ENCODE data around the gene MAST2. TPM values are rescaled to one million over a fixed set of nuclear protein-coding genes. Genes with fewer than 3 reads are reported as not detected.

MAST2 gene
- total and polyA plus RNA-seq, 2 donors (not counting 3 experiments of a cell fraction or from before 2014, with no cell fraction given): 25.0 to 41.2 TPM

DNA sequence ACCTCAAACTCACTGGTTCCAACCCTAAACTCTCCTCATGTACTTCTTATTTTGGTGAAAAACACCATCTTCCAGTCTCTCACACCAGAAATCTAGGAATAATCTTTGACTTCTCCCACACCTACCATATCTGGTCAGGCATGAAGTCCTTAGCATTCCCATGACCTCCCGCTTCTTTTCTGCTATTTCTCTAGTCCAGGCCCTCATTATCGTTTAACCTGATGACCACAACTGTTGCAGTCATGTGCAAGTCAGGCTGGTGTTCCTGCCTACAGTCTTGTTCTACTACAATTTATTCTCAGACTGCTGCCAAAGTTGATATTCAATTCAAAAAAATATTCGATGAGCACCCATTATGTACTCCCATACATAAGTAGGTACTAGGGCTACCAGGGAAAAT is 257.7 kb downstream of the MAST2 start:
- no peaks in the 10 kb centered on the region for H4K20me1 ChIP-seq (replicated peaks; ENCODE audit: control insufficient read depth, extremely low read depth, insufficient read depth, low read length)
- no peaks in the 10 kb centered on the region for H3K9me3 ChIP-seq (replicated peaks; ENCODE audit: control insufficient read depth, insufficient read depth, low read length)
- intact Hi-C loops (cut with micrococcal nuclease): no loop called here
- H3K27me3 ChIP-seq (ENCODE audit: control insufficient read depth in 2 of 2, insufficient read depth in 2 of 2, low read length in 2 of 2): no peaks in the 10 kb centered on the region
- DNase-seq (ENCODE audit: low read depth, low spot score) (no peak), FAIRE-seq (no peak)
- no peak overlapping the region for H2AFZ ChIP-seq (ENCODE audit: low read depth, low read length)
- H3K27ac ChIP-seq (ENCODE audit: insufficient read depth, low read depth, low read length): no peak overlapping the region
- ChIA-PET CTCF (no interaction called here), POLR2A (no interaction called here)
- H3K4me1 ChIP-seq (ENCODE audit: control insufficient read depth, extremely low read depth, insufficient read depth, low read length): peaks cover 4% of the 10 kb centered on the region
- no TSS peak for BruUV-seq (replicated peaks)
- dilution Hi-C loops (cut with MboI; ENCODE audit: extremely low pct_ligation_motif_present, low sequenced_read_pairs): no loop called here
- no peak overlapping the region for H3K4me3 ChIP-seq (replicated peaks in 1 of 3; ENCODE audit: insufficient read depth in 1 of 3, low read depth in 1 of 3, low read length in 3 of 3)
- TF ChIP-seq, protein P1, sequence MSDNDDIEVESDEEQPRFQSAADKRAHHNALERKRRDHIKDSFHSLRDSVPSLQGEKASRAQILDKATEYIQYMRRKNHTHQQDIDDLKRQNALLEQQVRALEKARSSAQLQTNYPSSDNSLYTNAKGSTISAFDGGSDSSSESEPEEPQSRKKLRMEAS (IDR thresholded peaks at IDR 0.05; ENCODE audit: insufficient read depth, insufficient read length): no peak
- no peak for TF ChIP-seq MYC (IDR thresholded peaks at IDR 0.05; ENCODE audit: low read depth, low read length)
- TF ChIP-seq, protein P2, sequence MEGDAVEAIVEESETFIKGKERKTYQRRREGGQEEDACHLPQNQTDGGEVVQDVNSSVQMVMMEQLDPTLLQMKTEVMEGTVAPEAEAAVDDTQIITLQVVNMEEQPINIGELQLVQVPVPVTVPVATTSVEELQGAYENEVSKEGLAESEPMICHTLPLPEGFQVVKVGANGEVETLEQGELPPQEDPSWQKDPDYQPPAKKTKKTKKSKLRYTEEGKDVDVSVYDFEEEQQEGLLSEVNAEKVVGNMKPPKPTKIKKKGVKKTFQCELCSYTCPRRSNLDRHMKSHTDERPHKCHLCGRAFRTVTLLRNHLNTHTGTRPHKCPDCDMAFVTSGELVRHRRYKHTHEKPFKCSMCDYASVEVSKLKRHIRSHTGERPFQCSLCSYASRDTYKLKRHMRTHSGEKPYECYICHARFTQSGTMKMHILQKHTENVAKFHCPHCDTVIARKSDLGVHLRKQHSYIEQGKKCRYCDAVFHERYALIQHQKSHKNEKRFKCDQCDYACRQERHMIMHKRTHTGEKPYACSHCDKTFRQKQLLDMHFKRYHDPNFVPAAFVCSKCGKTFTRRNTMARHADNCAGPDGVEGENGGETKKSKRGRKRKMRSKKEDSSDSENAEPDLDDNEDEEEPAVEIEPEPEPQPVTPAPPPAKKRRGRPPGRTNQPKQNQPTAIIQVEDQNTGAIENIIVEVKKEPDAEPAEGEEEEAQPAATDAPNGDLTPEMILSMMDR (IDR thresholded peaks at IDR 0.05; ENCODE audit: extremely low read depth in 1 of 2, insufficient read depth in 1 of 2, low read depth in 1 of 2, low read length in 2 of 2): no peak
- TF ChIP-seq POLR2AphosphoS5 (IDR thresholded peaks at IDR 0.05; ENCODE audit: insufficient read depth, low read depth, low read length): no peak
- TF ChIP-seq POLR2A (IDR thresholded peaks at IDR 0.05; ENCODE audit: low read depth, low read length): no peak
- no peak for TF ChIP-seq FOS (IDR thresholded peaks at IDR 0.05; ENCODE audit: borderline replicate concordance, insufficient read depth, low read length)
- no peak for TF ChIP-seq JUN (IDR thresholded peaks at IDR 0.05; ENCODE audit: borderline replicate concordance, insufficient read depth, insufficient read length, low read depth)
- no peak for TF ChIP-seq GATA2 (IDR thresholded peaks at IDR 0.05; ENCODE audit: insufficient read depth, insufficient read length, low read depth, low read length)
- TF ChIP-seq EZH2 (IDR thresholded peaks at IDR 0.05; ENCODE audit: borderline replicate concordance, low read depth, low read length, severe bottlenecking): no peak
- H3K9ac ChIP-seq (replicated peaks; ENCODE audit: extremely low read depth, insufficient read depth, low read length): no peak overlapping the region
- H3K9me1 ChIP-seq (replicated peaks; ENCODE audit: control insufficient read depth, extremely low read depth, insufficient read depth, low read length): no peaks in the 10 kb centered on the region
- no peak overlapping the region for H3K4me2 ChIP-seq (ENCODE audit: insufficient read depth, low read length)
- H3K79me2 ChIP-seq (ENCODE audit: control insufficient read depth, insufficient read depth, low read length): no peaks in the 10 kb centered on the region
- peaks cover 0 to 8% of the 10 kb centered on the region in 2 experiments for H3K36me3 ChIP-seq (ENCODE audit: control insufficient read depth in 2 of 2, extremely low read depth in 1 of 2, insufficient read depth in 2 of 2, low read length in 2 of 2)

Data from endothelial cell of umbilical vein (primary cell).